Adrenal gland (tissue), 12 donors: ENCODE data around the gene ZSWIM5. TPM values are rescaled to one million over a fixed set of nuclear protein-coding genes. Genes with fewer than 3 reads are reported as not detected.

Experiments used
- DNase-seq, 7 donors: peaks; one replicate each; pipeline ENCODE4 v3.0.0-alpha.2; 2019 to 2020
- H3K27ac ChIP-seq, 5 donors: fragments of 200-600 bp; sonication (generic) in 4 of 5; 1 replicate in 3 of 5; 2 replicates in 2 of 5; pipeline versions ENCODE4 v1.5.1 to v1.8.0; 2016 to 2020; ENCODE audit warnings: mild to moderate bottlenecking in 1 of 5
- H3K27me3 ChIP-seq: fragments of 200-600 bp; 2 replicates; pipeline ENCODE4 v1.8.0; 2021
- H3K36me3 ChIP-seq, 2 donors: fragments of 200-600 bp; replicated peaks in 1 of 2; 1 replicate in 1 of 2; 2 replicates in 1 of 2; pipeline versions ENCODE4 v1.5.1 to v1.8.0; 2018 to 2022
- H3K4me1 ChIP-seq, 2 donors: fragments of 200-600 bp; replicated peaks in 1 of 2; 1 replicate in 1 of 2; 2 replicates in 1 of 2; pipeline versions ENCODE4 v1.5.1 to v1.8.0; 2018 to 2021
- H3K4me3 ChIP-seq, 4 donors: fragments of 200-600 bp; sonication (generic) in 3 of 4; one replicate each; pipeline ENCODE4 v1.5.1; 2016 to 2018
- H3K9me3 ChIP-seq, 3 donors: fragments of 200-600 bp; sonication (generic) in 1 of 3; replicated peaks in 1 of 3; 1 replicate in 2 of 3; 2 replicates in 1 of 3; pipeline versions ENCODE4 v1.5.1 to v1.8.0; 2016 to 2021
- CTCF ChIP-seq, 6 experiments: fragments of 450-650 bp in 4 of 6; fragments of 200-600 bp in 2 of 6; sonication (generic) in 1 of 6; IDR thresholded peaks; 1 replicate in 5 of 6; 2 replicates in 1 of 6; pipeline versions ENCODE4 v1.5.1 to v1.8.0; 2016 to 2021; ENCODE audit warnings: antibody characterized with exemption in 6 of 6, mild to moderate bottlenecking in 2 of 6, moderate library complexity in 1 of 6
- POLR2A ChIP-seq, 2 donors: fragments of 450-650 bp; IDR thresholded peaks; one replicate each; pipeline ENCODE4 v1.6.1; 2017; ENCODE audit warnings: antibody characterized with exemption in 2 of 2, mild to moderate bottlenecking in 2 of 2, moderate library complexity in 1 of 2
- WGBS, 4 donors: extraction: QIAGEN DNeasy Blood & Tissue Kit in 2 of 4; methylation state at CpG; one replicate each; pipeline versions ENCODE4 v1.1.5 to v1.1.7; 2013 to 2017; 5-methylcytosine and 5-hydroxymethylcytosine counted together
- intact Hi-C, 2 donors: fragments of 100-400 bp; cut with DNase I; formaldehyde crosslinking; loops; one replicate each; pipeline versions ENCODE4 v1.14.1 to v1.15.0; 2022 to 2023
- polyA plus RNA-seq, 3 donors: library from polyadenylated mRNA; stranded (reverse); fragments of 200-250 nt in 2 of 3; fragments of 350-450 nt in 1 of 3; fragmentation: Illumina TruSeq in 1 of 3; extraction: RNeasy Lipid Tissue Mini Kit (QIAGEN cat#74804) in 1 of 3; gene quantifications; one replicate each; pipeline ENCODE4 v1.2.3, GENCODE V29; 2013 to 2014
- total RNA-seq, 9 donors: library from RNA; depleted of rRNA in 4 of 9; stranded (reverse); fragments of >200 nt in 4 of 9; fragments of 120-200 nt in 1 of 9; fragmentation: NEBNext Ultra II Directional in 1 of 9; extraction: Animal tissue kit (Norgen Biotek cat#: 25700) in 1 of 9; gene quantifications; one replicate each; pipeline versions ENCODE4 v1.1.0 to v1.2.4, GENCODE V29; 2013 to 2023
- donor health status: healthy with polysubstance abuse.
- donor health status: Bipolar disorder and iron deficiency.
- donor health status: DM: yes; HTN: yes; CAD: no.
- donor health status: DM: no; HTN: no; CAD: no.
- donor health status: DM: no; HTN: no; CAD: no.
- donor health status: DM: yes; HTN: yes; CAD: no.

The ZSWIM5 gene
- total and polyA plus RNA-seq, 12 donors: 5.0 to 34.0 (median 18.7) TPM

DNA sequence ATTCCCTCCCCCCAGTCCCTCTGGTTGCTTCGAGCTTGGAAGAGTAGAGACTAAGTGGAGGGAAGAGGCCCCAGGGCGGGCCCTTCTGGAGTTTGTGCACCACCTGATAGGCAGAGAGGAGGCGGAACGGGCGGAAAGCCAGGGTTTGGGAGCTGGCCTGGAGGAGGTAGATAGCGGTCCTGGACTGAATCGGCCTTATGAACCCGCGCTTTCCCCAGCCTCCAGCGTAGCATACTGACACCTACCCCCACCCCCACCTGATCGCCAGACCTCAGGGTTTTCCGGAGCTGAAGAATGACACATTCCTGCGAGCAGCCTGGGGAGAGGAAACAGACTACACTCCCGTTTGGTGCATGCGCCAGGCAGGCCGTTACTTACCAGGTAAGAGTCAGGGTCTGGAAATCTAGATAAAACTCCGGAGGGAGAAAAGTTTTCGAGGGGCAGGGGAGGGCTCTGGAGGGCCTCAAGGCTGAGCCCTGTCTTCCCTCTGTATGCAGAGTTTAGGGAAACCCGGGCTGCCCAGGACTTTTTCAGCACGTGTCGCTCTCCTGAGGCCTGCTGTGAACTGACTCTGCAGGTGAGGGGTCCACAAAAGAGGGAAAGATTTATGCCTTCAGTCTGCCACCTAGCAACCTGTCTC, 193.6 kb downstream of the ZSWIM5 start:
- DNase-seq: peak; percentile 83 to 94 (median 93)
- peak overlapping the region; percentile 83 to 94 (median 92) for H3K27ac ChIP-seq
- H3K27me3 ChIP-seq: no peaks in the 10 kb centered on the region
- peaks cover 0 to 31% of the 10 kb centered on the region in 2 donors for H3K36me3 ChIP-seq
- intact Hi-C loops: loop anchor here in 1 of 2 donors (2.0 to 10.0 kb wide), 2 partner anchors 290 to 482 kb away; partner anchors contain the start of gene TESK2
- 2 to 4% (median 4%) methylated on average over 19 to 21 of the region's 21 CpGs for WGBS, 4 donors
- H3K9me3 ChIP-seq: no peaks in the 10 kb centered on the region
- H3K4me3 ChIP-seq: peak overlapping the region in 3 of 4 donors; percentile 24 to 88 (median 46)
- H3K4me1 ChIP-seq: peaks cover 38 to 49% of the 10 kb centered on the region in 2 donors
- TF ChIP-seq CTCF (IDR thresholded peaks at IDR 0.05) (no peak), POLR2A (IDR thresholded peaks at IDR 0.05) (peak in 1 of 2 donors; percentile 43)

DNA sequence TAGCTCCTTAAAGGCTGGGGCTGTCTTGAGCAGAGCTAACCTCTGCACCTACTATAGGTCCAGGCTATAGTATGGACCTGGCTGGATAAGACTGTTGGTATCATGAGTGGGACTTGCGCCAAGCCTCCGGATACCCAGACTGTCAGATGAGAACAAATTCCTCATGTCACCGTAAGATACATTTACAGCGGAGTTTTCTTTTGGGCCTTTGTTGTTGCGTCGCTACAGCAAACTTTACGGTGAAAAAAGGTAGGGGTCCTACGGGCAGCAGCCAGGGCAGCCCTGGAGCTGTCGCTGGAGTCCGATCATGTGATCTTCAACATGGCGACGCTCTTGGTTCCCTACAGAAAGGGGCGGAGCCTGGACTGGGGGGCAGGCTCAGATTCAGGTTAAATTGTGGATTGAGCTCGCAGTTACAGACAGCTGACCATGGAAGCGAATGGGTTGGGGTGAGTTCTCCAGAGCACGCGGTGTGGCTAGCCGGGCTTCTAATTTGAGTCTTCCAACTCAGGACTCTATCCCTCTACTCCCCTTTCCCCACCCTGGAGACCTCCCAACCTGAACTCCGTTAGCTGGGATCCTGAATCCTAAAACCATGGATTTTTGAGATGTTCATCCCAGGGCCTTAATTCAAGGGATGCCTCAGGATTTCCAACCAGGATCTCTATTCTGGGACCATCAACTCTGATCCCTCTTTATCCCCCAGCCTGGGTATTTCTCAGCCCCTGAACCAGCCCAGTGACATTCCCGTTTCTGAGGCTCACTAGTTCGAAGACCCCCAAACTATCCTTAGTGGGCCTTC, 194.4 kb downstream of the ZSWIM5 start, which contains the start of gene UROD:
UROD (plus strand) TSS at position 418 of the 802 bp plus-strand sequence; CDS start at position 430, 12 bp downstream.
- DNase-seq: peak; percentile 91 to 97 (median 95)
- TF ChIP-seq CTCF (IDR thresholded peaks at IDR 0.05): no peak
- TF ChIP-seq POLR2A (IDR thresholded peaks at IDR 0.05): peak; percentile 23 to 79
- peaks cover 38 to 49% of the 10 kb centered on the region in 2 donors for H3K4me1 ChIP-seq
- H3K9me3 ChIP-seq: no peaks in the 10 kb centered on the region
- peak within 1 kb of the TSS; percentile 36 to 88 (median 75) for H3K4me3 ChIP-seq
- 0 to 2% (median 1%) methylated on average over 11 to 21 of the region's 21 CpGs for WGBS, 4 donors
- intact Hi-C loops: loop anchor here in 1 of 2 donors (2.0 to 10.0 kb wide), 2 partner anchors 291 to 483 kb away; partner anchors contain the start of gene TESK2
- H3K27me3 ChIP-seq: no peaks in the 10 kb centered on the region
- peaks cover 0 to 38% of the 10 kb centered on the region in 2 donors for H3K36me3 ChIP-seq
- peak within 1 kb of the TSS; percentile 83 to 94 (median 92) for H3K27ac ChIP-seq

DNA sequence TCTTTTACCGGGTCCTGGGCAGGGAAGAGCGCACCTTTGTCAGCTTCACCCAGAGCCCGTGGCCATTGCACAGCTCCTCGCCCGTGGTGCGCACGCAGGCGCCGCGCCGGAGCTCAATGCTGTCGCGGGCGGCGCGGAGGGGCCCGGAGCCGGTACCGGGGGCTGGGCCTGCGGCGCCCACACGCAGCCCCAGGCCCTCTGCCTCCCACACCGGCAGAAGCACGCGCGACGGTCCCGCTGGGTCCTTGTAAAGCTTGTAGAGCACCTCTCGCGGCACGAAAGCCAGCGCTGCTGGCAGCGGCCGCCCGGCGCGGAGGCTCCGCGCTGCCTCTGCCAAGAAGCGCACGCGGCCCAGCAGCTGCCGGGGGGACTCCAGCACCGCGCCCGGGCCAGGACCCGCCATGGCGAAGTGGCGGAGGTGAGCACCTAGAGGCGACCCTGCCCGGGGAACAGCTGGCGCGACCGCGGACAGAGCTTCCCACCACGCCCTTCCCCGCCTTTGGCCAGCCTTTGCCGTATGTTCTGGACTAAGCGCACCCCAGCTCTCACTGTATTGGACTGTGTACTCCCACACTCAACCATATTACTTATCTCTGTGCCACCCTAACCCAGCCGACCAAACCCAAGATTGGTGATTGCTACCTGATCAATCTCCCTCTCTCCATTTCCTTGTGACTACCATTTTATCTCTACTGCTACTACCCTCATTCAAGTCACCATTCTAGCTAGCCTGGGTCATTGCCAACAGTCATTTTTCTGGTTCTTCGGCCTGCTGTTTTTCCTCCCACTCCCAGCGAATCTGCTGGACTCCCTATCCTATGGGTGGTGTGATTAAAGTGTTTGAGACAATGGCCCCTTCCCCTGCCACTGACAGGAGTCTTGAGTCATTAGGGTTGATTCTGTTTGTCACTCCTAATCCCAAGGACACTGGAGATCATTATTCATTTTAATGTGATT, 195.3 kb downstream of the ZSWIM5 start, which contains the start of gene HECTD3:
HECTD3 (minus strand) TSS at position 470 of the 957 bp plus-strand sequence; CDS start at position 403, 67 bp downstream.
- Histone ChIP-seq H3K27me3 (no peaks in the 10 kb centered on the region), H3K4me3 (peak within 1 kb of the TSS; percentile 36 to 88 (median 75)), H3K36me3 (peaks cover 0 to 47% of the 10 kb centered on the region in 2 donors), H3K9me3 (no peaks in the 10 kb centered on the region), H3K4me1 (peaks cover 38 to 49% of the 10 kb centered on the region in 2 donors), H3K27ac (peak within 1 kb of the TSS; percentile 83 to 94 (median 92))
- TF ChIP-seq CTCF (IDR thresholded peaks at IDR 0.05) (peak in 1 of 6 experiments; percentile 1), POLR2A (IDR thresholded peaks at IDR 0.05) (peak in 1 of 2 donors; percentile 22)
- DNase-seq: peak; percentile 76 to 89 (median 82)
- intact Hi-C loops: loop anchor here in 1 of 2 donors (10.0 kb wide), 1 partner anchor 484 kb away; the partner anchor contains the start of gene TESK2
- 1 to 3% (median 1%) methylated on average over 12 to 62 of the region's 62 CpGs for WGBS, 4 donors
